Measurements from ENCODE around the gene DPY19L1.

DNA sequence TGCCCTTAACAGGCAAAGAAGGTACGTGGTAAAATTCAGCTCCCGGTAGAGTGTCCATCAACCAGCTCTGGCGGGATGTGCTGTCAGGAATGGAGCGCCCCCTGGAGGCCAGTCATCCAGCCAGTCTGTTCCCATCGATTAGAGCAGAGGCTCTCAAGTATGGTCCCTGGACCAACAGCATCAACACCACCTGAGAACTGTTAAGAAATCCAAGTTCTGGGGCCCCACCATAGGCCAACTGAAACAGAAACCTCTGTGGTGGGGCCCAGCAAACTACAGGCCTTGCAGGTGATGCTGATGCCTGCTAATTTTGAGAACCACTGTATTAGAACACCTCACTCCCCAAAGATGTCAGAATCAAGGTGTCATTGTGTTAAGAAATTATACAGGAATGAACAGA is 109.2 kb downstream of the DPY19L1 start:
- no peak for TF ChIP-seq EZH2 (IDR thresholded peaks at IDR 0.05)
- TF ChIP-seq CTCF (IDR thresholded peaks at IDR 0.05): peak; percentile 79
